Ovary (tissue), 9 donors: ENCODE data around the gene GMEB2. TPM values are rescaled to one million over a fixed set of nuclear protein-coding genes. Genes with fewer than 3 reads are reported as not detected.

Experiments
- DNase-seq, 5 donors: peaks; one replicate each; pipeline ENCODE4 v3.0.0-alpha.2; 2019 to 2020
- H3K27ac ChIP-seq, 2 donors: fragments of 200-600 bp; one replicate each; pipeline versions ENCODE4 v1.5.1 to v1.8.0; 2019 to 2022
- H3K27me3 ChIP-seq: fragments of 200-600 bp; one replicate; pipeline ENCODE4 v1.8.0; 2022
- H3K36me3 ChIP-seq: fragments of 200-600 bp; sonication (generic); one replicate; pipeline ENCODE4 v1.5.1; 2019
- H3K4me1 ChIP-seq: one replicate; pipeline ENCODE4 v1.8.1; 2013; ENCODE audit warnings: mild to moderate bottlenecking, moderate library complexity; ENCODE audit not compliant: insufficient read depth
- H3K4me3 ChIP-seq: fragments of 200-600 bp; sonication (generic); one replicate; pipeline ENCODE4 v1.5.1; 2017
- H3K9me3 ChIP-seq, 2 donors: fragments of 200-600 bp in 1 of 2; sonication (generic) in 1 of 2; one replicate each; pipeline versions ENCODE4 v1.5.1 to v1.8.1; 2013 to 2019; ENCODE audit warnings: mild to moderate bottlenecking in 1 of 2, moderate library complexity in 1 of 2
- CTCF ChIP-seq, 3 donors: fragments of 450-650 bp in 2 of 3; fragments of 200-600 bp in 1 of 3; IDR thresholded peaks; one replicate each; pipeline versions ENCODE4 v1.5.1 to v1.8.0; 2016 to 2022; ENCODE audit warnings: antibody characterized with exemption in 3 of 3, mild to moderate bottlenecking in 1 of 3
- EP300 ChIP-seq: sonication (generic); formaldehyde crosslinking; IDR thresholded peaks from one replicate; pipeline ENCODE4 v1.6.1; 2017; ENCODE audit warnings: antibody characterized with exemption
- POLR2A ChIP-seq: fragments of 450-650 bp; IDR thresholded peaks from one replicate; pipeline ENCODE4 v1.6.1; 2017; ENCODE audit warnings: antibody characterized with exemption, mild to moderate bottlenecking, moderate library complexity
- WGBS, 3 donors: extraction: QIAGEN DNeasy Blood & Tissue Kit in 1 of 3; methylation state at CpG; one replicate each; pipeline versions ENCODE4 v1.1.5 to v1.1.7; 2013 to 2017; 5-methylcytosine and 5-hydroxymethylcytosine counted together
- intact Hi-C, 4 donors: fragments of 100-400 bp; cut with DNase I; formaldehyde crosslinking; loops; one replicate each; pipeline versions ENCODE4 v1.11.0 to v1.15.1; 2022 to 2023
- polyA plus RNA-seq, 2 donors: library from polyadenylated mRNA; stranded (reverse); fragments of 200-250 nt in 1 of 2; fragments of 350-450 nt in 1 of 2; fragmentation: Illumina TruSeq in 1 of 2; extraction: RNeasy Lipid Tissue Mini Kit (QIAGEN cat#74804) in 1 of 2; gene quantifications; one replicate each; pipeline ENCODE4 v1.2.3, GENCODE V29; 2013 to 2014
- total RNA-seq, 7 donors: library from RNA; depleted of rRNA in 2 of 7; stranded (reverse); fragments of >200 nt in 2 of 7; fragmentation: NEBNext Ultra II Directional in 3 of 7; extraction: Animal tissue kit (Norgen Biotek cat#: 25700) in 3 of 7; gene quantifications; one replicate each; pipeline versions ENCODE4 v1.1.0 to v1.2.4, GENCODE V29; 2016 to 2023
- donor health status: DM: no; HTN: no; CAD: no; lungs with moderate emphysema.
- donor health status: DM: no; HTN: no; CAD: no.
- donor health status: Bipolar disorder and iron deficiency.
- donor health status: DM: yes; HTN: yes; CAD: no.
- donor health status: DM: no; HTN: no; CAD: no.
- donor health status: DM: yes; HTN: yes; CAD: no.

The GMEB2 gene
- total and polyA plus RNA-seq, 9 donors, result 4.1 to 14.7 (median 9.7) TPM

GRCh38 chr20:63544958-63545516 is 81.9 kb downstream of the GMEB2 start:
- Histone ChIP-seq H3K27me3 (no peaks in the 10 kb centered on the region), H3K4me1 (no peaks in the 10 kb centered on the region), H3K9me3 (no peaks in the 10 kb centered on the region), H3K27ac (no peak overlapping the region), H3K36me3 (no peaks in the 10 kb centered on the region), H3K4me3 (no peak overlapping the region)
- DNase-seq, result no peak
- TF ChIP-seq EP300 (no peak), CTCF (IDR thresholded peaks at IDR 0.05) (no peak), POLR2A (no peak)
- intact Hi-C loops, result no loop called here
- WGBS, 3 donors, result 68 to 76% (median 68%) methylated on average over 19 of the region's 19 CpGs

DNA sequence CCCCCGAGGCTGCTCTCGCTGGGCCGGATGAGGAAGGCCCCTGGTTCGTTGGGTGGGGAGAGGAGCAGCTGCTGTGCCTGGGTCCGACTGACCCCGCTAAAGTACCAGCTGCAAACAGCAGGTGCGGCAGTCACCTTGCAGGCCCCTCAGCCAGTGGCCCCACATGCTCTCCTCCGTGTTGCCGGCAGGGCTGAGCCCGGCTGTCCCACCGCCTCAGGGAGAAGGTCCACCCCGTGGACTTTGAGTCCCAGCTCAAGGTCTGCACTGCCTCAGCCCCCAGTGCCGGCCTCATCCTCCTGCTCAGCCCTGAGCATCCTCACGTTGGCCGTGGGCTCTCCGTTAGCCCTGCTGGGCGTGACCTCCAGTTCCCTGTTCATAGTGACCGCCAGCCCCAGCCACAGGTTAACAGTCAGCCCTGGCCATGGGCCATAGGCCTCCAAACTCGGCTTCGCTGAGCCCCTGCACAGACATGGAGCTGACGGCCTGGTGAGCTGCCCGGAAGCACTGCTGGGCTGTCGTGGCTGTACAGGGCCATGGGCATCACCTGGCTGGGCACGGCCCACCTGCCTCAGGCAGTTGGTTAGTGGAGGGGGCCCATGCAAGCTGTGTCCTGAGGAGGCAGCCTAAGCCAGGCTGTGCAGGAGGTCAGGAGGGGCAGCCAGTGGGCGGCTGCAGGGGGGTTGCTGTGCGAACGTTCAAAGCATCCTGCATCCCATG is 82.5 kb downstream of the GMEB2 start:
- 48 to 58% (median 56%) methylated on average over 26 to 27 of the region's 27 CpGs for WGBS, 3 donors
- no peak for TF ChIP-seq CTCF (IDR thresholded peaks at IDR 0.05)
- TF ChIP-seq EP300, result no peak
- no peak for DNase-seq
- Histone ChIP-seq H3K27me3 (no peaks in the 10 kb centered on the region), H3K27ac (no peak overlapping the region), H3K4me1 (no peaks in the 10 kb centered on the region), H3K36me3 (no peaks in the 10 kb centered on the region), H3K9me3 (no peaks in the 10 kb centered on the region), H3K4me3 (no peak overlapping the region)
- intact Hi-C loops, result no loop called here

GRCh38 chr20:63543733-63544132 is 83.2 kb downstream of the GMEB2 start:
- TF ChIP-seq EP300 (no peak), POLR2A (no peak), CTCF (IDR thresholded peaks at IDR 0.05) (no peak)
- Histone ChIP-seq H3K4me1 (no peaks in the 10 kb centered on the region), H3K36me3 (no peaks in the 10 kb centered on the region), H3K4me3 (no peak overlapping the region), H3K9me3 (no peaks in the 10 kb centered on the region), H3K27ac (no peak overlapping the region), H3K27me3 (no peaks in the 10 kb centered on the region)
- DNase-seq, result no peak
- intact Hi-C loops, result no loop called here
- 85 to 91% (median 88%) methylated on average over 6 of the region's 6 CpGs for WGBS, 3 donors

DNA sequence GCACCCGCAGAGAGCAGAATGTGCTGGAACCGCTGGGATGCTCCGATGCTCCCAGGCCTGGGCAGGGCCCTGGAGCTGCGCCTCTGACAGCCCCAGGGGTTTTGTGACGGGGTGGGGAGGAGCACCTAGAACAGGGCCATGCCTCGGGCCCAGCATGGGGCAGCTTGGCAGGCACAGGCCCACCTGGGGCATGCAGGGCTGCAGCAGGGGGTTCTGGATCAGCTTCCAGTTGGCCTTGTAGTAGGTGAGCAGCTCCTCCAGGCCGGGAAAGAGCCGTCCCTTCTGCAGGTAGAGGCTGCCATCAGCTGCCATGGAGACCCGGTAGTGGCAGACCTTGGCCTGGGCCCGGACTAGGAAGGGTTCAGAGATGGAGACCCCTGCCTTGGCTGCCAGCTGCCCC is 83.8 kb downstream of the GMEB2 start:
- Histone ChIP-seq H3K9me3 (no peaks in the 10 kb centered on the region), H3K27ac (no peak overlapping the region), H3K27me3 (no peaks in the 10 kb centered on the region), H3K4me3 (no peak overlapping the region), H3K4me1 (no peaks in the 10 kb centered on the region), H3K36me3 (no peaks in the 10 kb centered on the region)
- TF ChIP-seq POLR2A (no peak), EP300 (no peak), CTCF (IDR thresholded peaks at IDR 0.05) (no peak)
- 87 to 95% (median 90%) methylated on average over 7 to 10 of the region's 10 CpGs for WGBS, 3 donors
- no peak for DNase-seq
- intact Hi-C loops, result no loop called here
